Activated naive CD4-positive, alpha-beta T cell treated with anti-CD3 and anti-CD28 coated beads for 36 hours (primary cell): ENCODE data around the gene VWA7. TPM values are rescaled to one million over a fixed set of nuclear protein-coding genes. Genes with fewer than 3 reads are reported as not detected.

ENCODE experiments used
- CTCF ChIA-PET: fragments of 350-600 bp; sonication (Branson Sonifier 250); formaldehyde crosslinking; loops from one replicate; lab custom pipeline; 2021; ENCODE audit warnings: antibody characterized with exemption; lab: Charles Lee
- DNase-seq: peaks from one replicate; pipeline ENCODE4 v3.0.0-alpha.2; 2020
- H3K27ac Mint-ChIP-seq: one replicate; pipeline ENCODE4 v1.8.0; 2021; ENCODE audit warnings: mild to moderate bottlenecking, mixed read lengths
- H3K27me3 Mint-ChIP-seq: one replicate; pipeline ENCODE4 v1.8.0; 2021; ENCODE audit warnings: low read depth, mixed read lengths
- H3K36me3 Mint-ChIP-seq: one replicate; pipeline ENCODE4 v1.8.0; 2021; ENCODE audit warnings: low read depth, mixed read lengths
- H3K4me1 Mint-ChIP-seq: one replicate; pipeline ENCODE4 v1.8.0; 2021; ENCODE audit warnings: low read depth, mixed read lengths
- H3K4me3 Mint-ChIP-seq: one replicate; pipeline ENCODE4 v1.8.0; 2021; ENCODE audit warnings: mild to moderate bottlenecking, moderate library complexity, mixed read lengths
- H3K9me3 Mint-ChIP-seq: one replicate; pipeline ENCODE4 v1.8.0; 2021; ENCODE audit warnings: mixed read lengths
- intact Hi-C: fragments of 100-400 bp; cut with micrococcal nuclease; formaldehyde crosslinking; loops from one replicate; pipeline ENCODE4 v1.15.1; 2023
- total RNA-seq, 2 experiments: library from RNA; stranded (reverse); gene quantifications; one replicate each; pipeline ENCODE4 v1.2.3, GENCODE V29; 2021

Gene VWA7
- total RNA-seq, 2 experiments from 2014 or later, result 0.69 to 0.89 TPM

DNA sequence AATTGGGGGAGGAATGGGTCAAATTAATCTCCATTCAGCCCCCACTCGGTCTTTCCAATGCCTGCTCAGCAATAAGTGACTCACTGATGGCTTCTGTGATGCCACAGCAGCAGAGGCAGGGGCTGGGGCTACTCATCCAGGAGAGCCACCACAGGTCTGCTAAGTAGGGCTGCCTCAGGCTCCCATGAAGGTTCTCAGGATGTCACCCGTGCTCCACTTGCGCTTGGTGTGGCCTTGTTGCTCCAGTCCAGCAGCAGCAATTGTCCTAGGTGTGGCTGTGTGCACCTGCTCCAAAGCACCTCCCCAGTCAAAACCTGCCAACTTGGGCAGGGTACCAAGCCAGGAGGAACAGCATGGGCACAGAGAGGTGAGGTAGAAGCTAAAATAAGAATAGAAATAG is 55.0 kb downstream of the VWA7 start:
- H3K27me3 Mint-ChIP-seq, result no peaks in the 10 kb centered on the region
- DNase-seq, result no peak
- no peaks in the 10 kb centered on the region for H3K36me3 Mint-ChIP-seq
- no peaks in the 10 kb centered on the region for H3K9me3 Mint-ChIP-seq
- H3K4me1 Mint-ChIP-seq, result peaks cover 16% of the 10 kb centered on the region
- CTCF ChIA-PET, result no interaction called here
- intact Hi-C loops, result no loop called here
- no peak overlapping the region for H3K4me3 Mint-ChIP-seq
- H3K27ac Mint-ChIP-seq, result no peak overlapping the region

DNA sequence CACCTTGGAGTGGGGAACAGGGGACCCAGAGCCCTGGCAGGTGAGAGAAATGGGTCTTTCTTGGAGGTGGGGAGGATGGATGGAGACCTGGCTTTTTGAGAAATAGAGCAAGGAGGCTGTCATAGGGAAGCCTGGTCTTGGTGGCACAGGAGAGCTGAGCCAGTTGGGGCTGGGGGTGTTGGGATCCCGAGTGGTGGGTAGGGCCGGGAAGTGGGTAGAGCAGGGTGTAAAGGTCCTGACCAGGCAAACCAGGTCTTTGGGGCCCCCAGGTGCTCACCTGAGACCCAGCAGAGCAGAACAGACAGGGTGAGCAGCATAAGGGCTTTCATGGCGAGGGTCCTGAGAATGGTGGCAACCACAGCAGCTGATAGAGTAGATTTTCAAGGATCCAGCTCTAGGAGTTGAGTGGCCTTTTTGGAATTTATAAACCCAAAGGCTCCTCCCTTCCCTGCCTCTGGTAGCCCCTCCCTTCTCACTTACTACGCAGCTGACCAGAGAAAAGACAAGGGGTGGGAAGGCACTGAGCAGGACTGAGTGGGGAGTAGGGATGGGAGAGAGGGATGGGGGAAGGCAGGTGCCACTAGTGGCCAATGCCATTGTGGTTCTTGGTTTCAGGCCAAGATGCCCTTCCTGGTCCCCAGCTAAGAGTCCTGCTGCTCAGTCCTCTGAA is 55.6 kb downstream of the VWA7 start, which contains the start of gene LY6G6C:
LY6G6C (minus strand) TSS at position 396 of the 670 bp plus-strand sequence; CDS start at position 329, 67 bp downstream.
- Mint-ChIP-seq H3K27me3 (no peaks in the 10 kb centered on the region), H3K4me3 (no peak within 1 kb of the TSS), H3K9me3 (no peaks in the 10 kb centered on the region), H3K4me1 (peaks cover 10% of the 10 kb centered on the region), H3K27ac (no peak within 1 kb of the TSS), H3K36me3 (no peaks in the 10 kb centered on the region)
- intact Hi-C loops, result no loop called here
- DNase-seq, result no peak
- CTCF ChIA-PET, result no interaction called here

DNA sequence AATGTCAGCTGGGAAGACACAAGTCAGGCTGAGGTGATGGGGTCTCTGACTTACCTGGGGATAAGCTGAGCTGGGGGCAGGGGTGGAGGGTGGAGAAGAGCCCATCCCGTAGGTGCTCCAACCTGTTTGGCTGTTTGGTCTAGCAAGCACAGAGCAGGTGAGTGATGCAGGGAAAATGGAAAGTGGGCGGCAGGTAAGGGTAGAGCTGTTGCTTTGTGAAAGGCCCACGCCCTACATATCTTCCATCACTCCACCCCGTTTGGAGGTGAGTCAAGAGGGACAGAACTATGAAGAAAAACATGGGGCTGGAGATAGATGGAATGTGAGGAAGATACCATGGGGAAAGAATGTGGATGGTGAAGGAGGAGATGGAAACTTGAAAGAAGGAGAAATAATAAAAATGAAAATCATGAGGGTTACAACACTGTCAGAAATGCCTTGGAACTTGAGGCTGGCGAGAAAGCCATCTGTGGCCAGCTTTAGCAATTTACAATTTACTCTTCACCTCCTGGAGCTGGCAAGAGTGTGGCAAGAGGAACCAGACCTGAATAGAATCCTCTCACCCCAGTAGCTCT is 56.8 kb downstream of the VWA7 start:
- H3K9me3 Mint-ChIP-seq, result no peaks in the 10 kb centered on the region
- CTCF ChIA-PET, result no interaction called here
- H3K4me3 Mint-ChIP-seq, result no peak overlapping the region
- intact Hi-C loops, result no loop called here
- H3K36me3 Mint-ChIP-seq, result no peaks in the 10 kb centered on the region
- H3K27ac Mint-ChIP-seq, result no peak overlapping the region
- H3K4me1 Mint-ChIP-seq, result no peaks in the 10 kb centered on the region
- no peaks in the 10 kb centered on the region for H3K27me3 Mint-ChIP-seq
- DNase-seq, result no peak

DNA sequence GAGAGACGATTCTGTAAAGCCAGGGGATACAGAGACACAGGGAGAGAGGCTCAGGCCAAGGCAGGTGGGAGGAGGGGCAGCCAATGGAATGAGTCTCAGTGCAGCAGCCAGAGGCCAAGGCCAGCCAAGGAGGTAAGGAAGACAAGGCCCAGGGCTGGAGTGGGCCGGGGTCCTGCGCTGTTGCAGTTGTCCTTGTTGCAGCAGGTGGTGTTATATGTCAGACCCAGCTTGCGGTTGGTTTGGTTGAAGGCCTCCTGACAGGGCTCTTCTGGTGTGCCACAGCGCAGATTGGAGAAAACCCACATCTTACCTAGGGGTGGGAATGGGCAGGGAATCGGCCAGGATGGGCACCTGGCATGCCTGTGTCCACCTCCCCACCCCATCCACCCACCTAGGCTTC is 58.1 kb downstream of the VWA7 start:
- no peaks in the 10 kb centered on the region for H3K36me3 Mint-ChIP-seq
- intact Hi-C loops, result no loop called here
- no peaks in the 10 kb centered on the region for H3K27me3 Mint-ChIP-seq
- peaks cover 1% of the 10 kb centered on the region for H3K4me1 Mint-ChIP-seq
- no peak overlapping the region for H3K27ac Mint-ChIP-seq
- no peak for DNase-seq
- no peaks in the 10 kb centered on the region for H3K9me3 Mint-ChIP-seq
- CTCF ChIA-PET, result no interaction called here
- H3K4me3 Mint-ChIP-seq, result no peak overlapping the region

DNA sequence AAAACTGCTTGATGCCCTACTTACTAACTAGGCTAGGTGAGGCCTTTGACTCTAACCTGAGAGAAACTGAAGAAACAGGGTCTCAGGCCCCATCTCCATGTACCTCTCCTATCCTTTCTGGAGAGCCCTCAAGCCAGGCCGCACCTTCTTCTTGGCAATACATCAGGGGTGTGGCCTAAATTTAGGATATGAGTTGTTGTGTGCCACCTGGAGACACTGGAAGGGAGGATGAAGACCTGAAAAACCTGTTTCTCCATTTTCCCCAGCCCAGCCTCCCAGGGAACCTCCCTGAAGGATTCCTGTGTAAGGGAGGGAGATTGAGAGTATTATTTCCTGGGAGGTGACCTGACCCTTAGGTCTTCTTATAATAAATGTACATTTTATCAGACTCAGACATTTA is 58.9 kb downstream of the VWA7 start:
- H3K4me3 Mint-ChIP-seq, result no peak overlapping the region
- intact Hi-C loops, result no loop called here
- DNase-seq, result no peak
- no peaks in the 10 kb centered on the region for H3K27me3 Mint-ChIP-seq
- CTCF ChIA-PET, result no interaction called here
- H3K27ac Mint-ChIP-seq, result no peak overlapping the region
- H3K36me3 Mint-ChIP-seq, result no peaks in the 10 kb centered on the region
- no peaks in the 10 kb centered on the region for H3K9me3 Mint-ChIP-seq
- peaks cover 2% of the 10 kb centered on the region for H3K4me1 Mint-ChIP-seq

DNA sequence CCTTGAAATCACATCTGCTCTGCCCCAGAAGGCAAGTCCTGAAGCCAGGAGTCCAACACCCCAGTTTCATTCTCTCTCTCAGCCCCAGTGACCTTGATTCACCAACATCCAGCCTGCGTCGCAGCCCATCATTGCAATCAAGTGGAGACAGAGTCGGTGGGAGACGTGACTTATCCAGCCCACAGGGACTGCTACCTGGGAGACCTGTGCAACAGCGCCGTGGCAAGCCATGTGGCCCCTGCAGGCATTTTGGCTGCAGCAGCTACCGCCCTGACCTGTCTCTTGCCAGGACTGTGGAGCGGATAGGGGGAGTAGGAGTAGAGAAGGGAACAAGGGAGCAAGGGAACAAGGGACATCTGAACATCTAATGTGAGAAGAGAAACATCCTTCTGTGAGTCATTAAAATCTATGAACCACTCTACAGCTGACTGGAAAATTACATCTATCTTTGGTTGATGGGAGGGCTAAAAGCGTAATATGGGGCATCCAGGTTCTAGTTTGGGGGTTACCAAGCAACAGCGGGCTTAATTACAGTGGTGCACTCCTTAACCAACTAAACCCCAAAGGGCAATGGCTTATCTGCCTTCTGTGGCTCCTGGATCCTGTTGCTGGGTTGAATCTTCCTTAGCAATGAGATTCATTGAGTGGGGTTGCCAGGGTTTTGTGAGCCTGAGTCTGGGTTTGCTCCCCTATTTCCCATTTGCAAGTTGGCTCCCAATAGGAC is 59.5 kb downstream of the VWA7 start:
- CTCF ChIA-PET, result no interaction called here
- H3K4me1 Mint-ChIP-seq, result peaks cover 2% of the 10 kb centered on the region
- H3K27ac Mint-ChIP-seq, result no peak overlapping the region
- H3K9me3 Mint-ChIP-seq, result no peaks in the 10 kb centered on the region
- H3K4me3 Mint-ChIP-seq, result no peak overlapping the region
- no peak for DNase-seq
- intact Hi-C loops, result no loop called here
- H3K27me3 Mint-ChIP-seq, result no peaks in the 10 kb centered on the region
- no peaks in the 10 kb centered on the region for H3K36me3 Mint-ChIP-seq

Other genes starting within 250 kb of the VWA7 start
- not detected for gene MCCD1, start 248.4 kb downstream of the VWA7 start, total RNA-seq
- 100 to 1,000 TPM; 600 to 624 TPM for gene DDX39B, start 235.3 kb downstream of the VWA7 start, total RNA-seq
- 1 to 10 TPM; 1.2 to 1.4 TPM for gene ATP6V1G2, start 230.7 kb downstream of the VWA7 start, total RNA-seq
- gene NFKBIL1, start 229.7 kb downstream of the VWA7 start, total RNA-seq, result 10 to 100 TPM; 20.4 to 20.6 TPM
- 100 to 1,000 TPM; 165 to 173 TPM for gene LTA, start 205.0 kb downstream of the VWA7 start, total RNA-seq
- 10 to 100 TPM; 31.6 to 33.2 TPM for gene TNF, start 201.8 kb downstream of the VWA7 start, total RNA-seq
- gene LTB, start 194.9 kb downstream of the VWA7 start, total RNA-seq, result 10 to 100 TPM; 50.5 to 52.3 TPM
- 10 to 100 TPM; 11.5 to 12.5 TPM for gene LST1, start 191.1 kb downstream of the VWA7 start, total RNA-seq
- gene NCR3, start 184.3 kb downstream of the VWA7 start, total RNA-seq, result 1 to 10 TPM; 2.8 TPM
- 100 to 1,000 TPM; 120 to 129 TPM for gene AIF1, start 162.1 kb downstream of the VWA7 start, total RNA-seq
- gene PRRC2A, start 156.6 kb downstream of the VWA7 start, total RNA-seq, result 100 to 1,000 TPM; 283 to 304 TPM
- 100 to 1,000 TPM; 286 to 295 TPM for gene BAG6, start 124.7 kb downstream of the VWA7 start, total RNA-seq
- 1 to 10 TPM; 2.6 to 3.7 TPM for gene APOM, start 121.4 kb downstream of the VWA7 start, total RNA-seq
- gene C6orf47, start 116.5 kb downstream of the VWA7 start, total RNA-seq, result 1 to 10 TPM; 8.8 to 9.0 TPM
- gene GPANK1, start 112.3 kb downstream of the VWA7 start, total RNA-seq, result 10 to 100 TPM; 31.2 to 32.4 TPM
- gene CSNK2B, start 111.2 kb downstream of the VWA7 start, total RNA-seq, result 100 to 1,000 TPM; 215 to 219 TPM
- gene LY6G5B, start 107.4 kb downstream of the VWA7 start, total RNA-seq, result 1 to 10 TPM; 6.4 to 6.5 TPM
- 1 to 10 TPM in 1 of 2 experiments, under 1 TPM in 1; 0.93 to 1.4 TPM for gene LY6G5C, start 96.3 kb downstream of the VWA7 start, total RNA-seq
- gene ABHD16A, start 74.0 kb downstream of the VWA7 start, total RNA-seq, result 10 to 100 TPM; 19.9 to 22.5 TPM
- gene LY6G6F, start 70.5 kb downstream of the VWA7 start, total RNA-seq, result not detected
- not detected for gene LY6G6D, start 62.0 kb downstream of the VWA7 start, total RNA-seq
- gene LY6G6C, start 55.6 kb downstream of the VWA7 start, total RNA-seq, result not detected
- under 1 TPM in 1 of 2 experiments, not detected in 1; 0.49 TPM for gene MPIG6B, start 54.0 kb downstream of the VWA7 start, total RNA-seq
- 10 to 100 TPM in 1 of 2 experiments, 1 to 10 TPM in 1; 8.5 to 11.3 TPM for gene DDAH2, start 48.0 kb downstream of the VWA7 start, total RNA-seq
- gene CLIC1, start 40.8 kb downstream of the VWA7 start, total RNA-seq, result 100 to 1,000 TPM; 348 to 353 TPM
- 100 to 1,000 TPM; 101 to 105 TPM for gene MSH5, start 37.3 kb downstream of the VWA7 start, total RNA-seq
- gene SAPCD1, start 14.7 kb downstream of the VWA7 start, total RNA-seq, result 10 to 100 TPM in 1 of 2 experiments, 1 to 10 TPM in 1; 9.8 to 10.5 TPM
- 100 to 1,000 TPM; 157 to 161 TPM for gene VARS1, start 18.4 kb upstream of the VWA7 start, total RNA-seq
- gene LSM2, start 29.6 kb upstream of the VWA7 start, total RNA-seq, result 100 to 1,000 TPM; 172 to 174 TPM
- gene HSPA1L, start 38.0 kb upstream of the VWA7 start, total RNA-seq, result under 1 TPM; 0.86 to 0.95 TPM
- 10 to 100 TPM; 19.8 to 23.1 TPM for gene HSPA1A, start 38.2 kb upstream of the VWA7 start, total RNA-seq
- 10 to 100 TPM; 47.8 to 50.1 TPM for gene HSPA1B, start 50.4 kb upstream of the VWA7 start, total RNA-seq
- gene NEU1, start 85.5 kb upstream of the VWA7 start, total RNA-seq, result 1 to 10 TPM; 8.4 to 9.2 TPM
- under 1 TPM in 1 of 2 experiments, not detected in 1; 0.10 TPM for gene SLC44A4, start 101.7 kb upstream of the VWA7 start, total RNA-seq
- 10 to 100 TPM; 33.0 to 37.3 TPM for gene EHMT2, start 120.4 kb upstream of the VWA7 start, total RNA-seq
- gene ZBTB12, start 124.8 kb upstream of the VWA7 start, total RNA-seq, result under 1 TPM; 0.57 to 0.69 TPM
- gene C2, start 150.4 kb upstream of the VWA7 start, total RNA-seq, result 1 to 10 TPM; 1.6 to 2.1 TPM
- gene CFB, start 168.8 kb upstream of the VWA7 start, total RNA-seq, result 1 to 10 TPM in 1 of 2 experiments, under 1 TPM in 1; 0.74 to 1.7 TPM
- gene NELFE, start 181.6 kb upstream of the VWA7 start, total RNA-seq, result 10 to 100 TPM; 83.2 to 87.4 TPM
- gene SKIC2, start 181.8 kb upstream of the VWA7 start, total RNA-seq, result 100 to 1,000 TPM in 1 of 2 experiments, 10 to 100 TPM in 1; 93.6 to 101 TPM
- 10 to 100 TPM; 12.5 to 13.0 TPM for gene DXO, start 194.8 kb upstream of the VWA7 start, total RNA-seq
- gene C4A, start 204.7 kb upstream of the VWA7 start, total RNA-seq, result 1 to 10 TPM; 3.2 to 3.5 TPM
- gene C4B, start 237.5 kb upstream of the VWA7 start, total RNA-seq, result 1 to 10 TPM; 2.7 to 3.3 TPM